Duodenal mucosa (tissue), 2 donors: ENCODE results near the gene ERC1.
"Not testable (repeated sequence)": the region's sequence is repeated elsewhere in the genome, so short reads cannot be mapped to it uniquely, and the experiment has no call there.

Experiments
- H3K27ac ChIP-seq: one replicate; pipeline ENCODE4 v1.7.0; 2013; ENCODE audit warnings: low read depth, low read length
- H3K27me3 ChIP-seq, 2 donors: one replicate each; pipeline ENCODE4 v1.7.0; 2013; ENCODE audit warnings: low read length in 2 of 2, control low read depth in 1 of 2; ENCODE audit not compliant: insufficient read depth in 2 of 2, control insufficient read depth in 1 of 2
- H3K36me3 ChIP-seq, 2 donors: one replicate each; pipeline ENCODE4 v1.7.0; 2013; ENCODE audit warnings: low read length in 2 of 2, control low read depth in 1 of 2; ENCODE audit not compliant: insufficient read depth in 2 of 2, control insufficient read depth in 1 of 2
- H3K4me1 ChIP-seq, 2 donors: one replicate each; pipeline ENCODE4 v1.7.0; 2013; ENCODE audit warnings: low read length in 2 of 2, control low read depth in 1 of 2; ENCODE audit not compliant: insufficient read depth in 2 of 2, control insufficient read depth in 1 of 2
- H3K4me3 ChIP-seq, 2 donors: one replicate each; pipeline ENCODE4 v1.7.0; 2013; ENCODE audit warnings: low read length in 2 of 2, low read depth in 1 of 2
- H3K9ac ChIP-seq, 2 donors: one replicate each; pipeline ENCODE4 v1.7.0; 2013; ENCODE audit warnings: low read length in 2 of 2, low read depth in 1 of 2
- H3K9me3 ChIP-seq, 2 donors: one replicate each; pipeline ENCODE4 v1.7.0; 2013; ENCODE audit warnings: low read length in 2 of 2, control low read depth in 1 of 2; ENCODE audit not compliant: control insufficient read depth in 1 of 2

Gene ERC1

DNA sequence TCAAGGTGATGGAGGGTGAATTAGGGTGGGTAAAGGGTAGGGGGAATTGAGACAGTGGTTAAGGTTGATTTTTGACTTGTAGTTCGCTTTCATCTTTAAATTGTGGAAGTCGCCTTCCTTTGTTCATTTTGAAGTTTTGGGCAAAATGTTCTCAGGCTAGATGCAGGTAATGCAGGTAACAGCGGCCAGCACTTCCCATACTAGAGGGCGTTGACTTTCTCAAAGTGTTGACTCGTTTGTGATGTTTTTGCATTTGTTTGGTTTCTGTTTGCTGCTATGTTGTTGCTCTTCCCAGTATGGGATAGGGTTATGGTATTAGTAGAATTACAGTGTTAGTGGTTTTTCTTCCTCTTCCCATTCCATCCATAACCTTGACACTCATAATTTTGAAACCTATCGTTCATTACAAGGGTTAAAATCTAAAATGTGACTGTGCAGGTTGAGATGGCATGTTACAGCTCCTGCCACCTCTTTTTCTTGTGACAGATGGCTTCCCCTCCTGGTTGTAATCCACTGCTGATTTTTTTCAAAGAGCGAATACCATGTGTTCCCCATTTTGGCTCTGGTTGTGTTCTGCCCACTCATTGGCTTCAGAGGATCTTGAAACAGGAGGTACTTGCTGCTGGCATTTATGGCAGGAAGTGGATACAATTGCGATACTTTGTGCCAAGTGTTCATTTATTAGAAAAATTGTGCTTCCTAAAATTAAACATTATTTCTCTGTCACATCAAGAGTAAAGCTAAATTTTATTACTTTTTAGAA, 57.1 kb downstream of the ERC1 start:
- Histone ChIP-seq H3K4me3 (no peak overlapping the region), H3K9me3 (no peaks in the 10 kb centered on the region), H3K4me1 (peaks cover 5 to 6% of the 10 kb centered on the region in 2 donors), H3K36me3 (no peaks in the 10 kb centered on the region), H3K27ac (no peak overlapping the region), H3K27me3 (no peaks in the 10 kb centered on the region), H3K9ac (no peak overlapping the region)

GRCh38 chr12:1050059-1050707, 59.2 kb downstream of the ERC1 start:
- H3K27me3 ChIP-seq: no peaks in the 10 kb centered on the region
- H3K27ac ChIP-seq: no peak overlapping the region
- peaks cover 5 to 12% of the 10 kb centered on the region in 2 donors for H3K4me1 ChIP-seq

GRCh38 chr12:1051672-1052071, 60.6 kb downstream of the ERC1 start:
- not testable (repeated sequence) for H3K36me3 ChIP-seq, H3K9me3 ChIP-seq, H3K9ac ChIP-seq, H3K4me3 ChIP-seq, H3K27me3 ChIP-seq, H3K27ac ChIP-seq
- H3K4me1 ChIP-seq: peaks cover 5 to 12% of the 10 kb centered on the region in 2 donors

More at GRCh38 chr12:1050059-1050707, 59.2 kb downstream of the ERC1 start:
- no peak overlapping the region for H3K4me3 ChIP-seq
- no peak overlapping the region for H3K9ac ChIP-seq
- H3K36me3 ChIP-seq: no peaks in the 10 kb centered on the region
- H3K9me3 ChIP-seq: no peaks in the 10 kb centered on the region

GRCh38 chr12:1053690-1054089, 62.7 kb downstream of the ERC1 start:
- peaks cover 0 to 6% of the 10 kb centered on the region in 2 donors for H3K4me1 ChIP-seq
- H3K27ac ChIP-seq: no peak overlapping the region
- peaks cover 0 to 6% of the 10 kb centered on the region in 2 donors for H3K9me3 ChIP-seq
- no peak overlapping the region for H3K4me3 ChIP-seq
- no peaks in the 10 kb centered on the region for H3K27me3 ChIP-seq
- H3K9ac ChIP-seq: no peak overlapping the region
- H3K36me3 ChIP-seq: no peaks in the 10 kb centered on the region

- H3K9ac ChIP-seq: no peak overlapping the region
- H3K9me3 ChIP-seq: peaks cover 0 to 12% of the 10 kb centered on the region in 2 donors
- H3K27ac ChIP-seq: no peak overlapping the region
- H3K4me3 ChIP-seq: no peak overlapping the region
- H3K36me3 ChIP-seq: no peaks in the 10 kb centered on the region
- no peaks in the 10 kb centered on the region for H3K27me3 ChIP-seq
- peaks cover 0 to 6% of the 10 kb centered on the region in 2 donors for H3K4me1 ChIP-seq
Observed at GRCh38 chr12:1054117-1054870, 63.3 kb downstream of the ERC1 start.

DNA sequence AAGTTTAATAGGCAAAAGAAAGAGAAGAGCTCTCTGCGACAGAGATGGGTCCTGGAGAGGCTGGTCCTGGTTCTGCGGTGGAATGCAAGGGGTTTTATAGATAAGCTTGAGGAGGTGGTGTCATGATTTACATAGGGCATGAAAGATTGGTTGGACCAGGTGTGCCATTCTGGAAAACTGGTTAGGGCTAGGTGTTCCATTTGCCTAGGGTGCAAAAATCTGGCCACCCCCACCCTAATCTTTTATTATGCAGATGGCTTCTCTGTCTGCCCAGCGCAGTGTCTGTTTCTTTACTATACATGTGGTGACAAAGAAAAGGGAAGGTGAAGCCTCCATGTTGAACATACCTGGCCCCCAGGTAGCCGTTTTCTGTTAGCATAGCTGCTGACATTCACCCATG, 65.4 kb downstream of the ERC1 start:
- Histone ChIP-seq H3K9me3 (peaks cover 0 to 16% of the 10 kb centered on the region in 2 donors), H3K9ac (no peak overlapping the region), H3K27me3 (no peaks in the 10 kb centered on the region), H3K4me3 (no peak overlapping the region), H3K4me1 (peaks cover 0 to 6% of the 10 kb centered on the region in 2 donors), H3K36me3 (no peaks in the 10 kb centered on the region), H3K27ac (no peak overlapping the region)

DNA sequence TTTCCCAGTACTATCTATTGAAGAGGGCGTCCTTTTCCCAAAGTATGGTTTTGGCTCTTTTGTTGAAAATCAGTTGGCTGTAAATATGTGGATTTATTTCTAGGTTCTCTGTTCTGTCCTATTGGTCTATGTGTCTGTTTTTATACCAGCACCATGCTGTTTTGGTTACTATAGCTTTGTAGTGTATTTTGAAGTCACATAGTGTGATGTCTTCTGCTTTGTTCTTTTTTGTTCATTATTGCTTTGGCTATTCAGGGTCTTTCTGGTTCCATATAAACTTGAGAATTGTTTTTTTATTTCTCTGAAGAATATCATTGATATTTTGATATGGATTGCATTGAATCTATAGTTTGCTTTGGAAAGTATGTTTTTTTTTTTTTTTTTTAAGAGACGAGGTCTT, 67.4 kb downstream of the ERC1 start:
- Histone ChIP-seq H3K27ac (no peak overlapping the region), H3K9me3 (peaks cover 3 to 19% of the 10 kb centered on the region in 2 donors), H3K9ac (no peak overlapping the region), H3K4me1 (peaks cover 0 to 6% of the 10 kb centered on the region in 2 donors), H3K4me3 (no peak overlapping the region), H3K27me3 (no peaks in the 10 kb centered on the region), H3K36me3 (peaks cover 0 to 5% of the 10 kb centered on the region in 2 donors)

GRCh38 chr12:1059162-1059561, 68.1 kb downstream of the ERC1 start:
- Histone ChIP-seq H3K9me3 (peaks cover 6 to 25% of the 10 kb centered on the region in 2 donors), H3K4me3 (no peak overlapping the region)

DNA sequence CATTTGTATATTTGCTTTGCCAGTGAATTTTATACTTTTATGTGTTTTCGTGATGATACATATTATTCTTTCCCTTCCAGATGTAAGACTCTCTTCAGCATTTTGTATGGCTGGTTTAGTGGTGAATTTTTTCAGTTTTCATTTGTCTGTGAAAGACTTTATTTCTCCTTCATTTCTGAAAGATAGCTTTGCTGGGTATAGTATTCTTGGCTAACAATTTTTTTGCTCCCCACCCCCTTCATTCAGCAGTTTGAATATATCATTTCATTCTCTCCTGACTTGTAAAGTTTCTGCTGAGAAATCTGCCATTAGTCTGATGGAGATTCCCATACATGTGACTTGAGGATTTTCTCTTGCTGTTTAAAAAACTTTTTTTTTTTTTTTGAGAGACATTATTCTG, 72.8 kb downstream of the ERC1 start:
- H3K4me1 ChIP-seq: no peaks in the 10 kb centered on the region
- H3K36me3 ChIP-seq: peaks cover 0 to 5% of the 10 kb centered on the region in 2 donors
- H3K9ac ChIP-seq: no peak overlapping the region
- H3K27ac ChIP-seq: no peak overlapping the region
- peaks cover 10 to 24% of the 10 kb centered on the region in 2 donors for H3K9me3 ChIP-seq
- no peak overlapping the region for H3K4me3 ChIP-seq
- H3K27me3 ChIP-seq: no peaks in the 10 kb centered on the region

More at GRCh38 chr12:1059162-1059561, 68.1 kb downstream of the ERC1 start:
- Histone ChIP-seq H3K27ac (no peak overlapping the region), H3K36me3 (peaks cover 0 to 5% of the 10 kb centered on the region in 2 donors), H3K4me1 (peaks cover 0 to 6% of the 10 kb centered on the region in 2 donors), H3K27me3 (no peaks in the 10 kb centered on the region), H3K9ac (no peak overlapping the region)

DNA sequence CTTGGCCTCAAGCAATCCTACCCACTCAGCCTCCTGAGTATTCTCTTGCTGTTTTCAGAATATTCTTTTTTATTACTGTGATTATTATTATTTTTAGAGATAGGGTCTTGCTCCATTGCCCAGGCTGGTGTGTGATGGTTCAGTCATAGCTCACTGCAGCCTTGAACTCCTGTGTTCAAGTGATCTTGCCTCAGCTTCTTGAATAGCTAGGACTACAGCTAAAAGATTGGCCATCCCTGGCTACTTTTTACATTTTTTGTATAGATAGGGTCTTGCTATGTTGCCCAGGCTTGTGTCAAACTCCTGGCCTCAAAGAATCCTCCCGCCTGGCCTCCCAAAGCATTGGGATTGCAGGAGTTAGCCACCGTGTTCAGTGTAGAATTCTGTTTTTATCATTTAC, 73.3 kb downstream of the ERC1 start:
- Histone ChIP-seq H3K9ac (no peak overlapping the region), H3K27me3 (no peaks in the 10 kb centered on the region), H3K4me3 (no peak overlapping the region), H3K4me1 (no peaks in the 10 kb centered on the region), H3K36me3 (peaks cover 0 to 5% of the 10 kb centered on the region in 2 donors), H3K9me3 (peaks cover 10 to 19% of the 10 kb centered on the region in 2 donors), H3K27ac (no peak overlapping the region)
